Keratinocyte (primary cell): ENCODE results near the gene BAHD1. TPM values are rescaled to one million over a fixed set of nuclear protein-coding genes. Genes with fewer than 3 reads are reported as not detected.

ENCODE experiments used
- DNase-seq: peaks from one replicate; pipeline ENCODE4 v3.0.0-alpha.2; 2011; ENCODE audit warnings: low read depth, missing footprints, low spot score
- FAIRE-seq: peaks from 2 replicates; lab custom pipeline; 2011; peaks lifted over from hg19 to GRCh38; lab: Jason Lieb, UNC
- H2AFZ ChIP-seq: 2 replicates; pipeline ENCODE4 v1.6.0; 2012; ENCODE audit warnings: low read length, control low read depth, inconsistent platforms; ENCODE audit not compliant: control insufficient read depth
- H3K27ac ChIP-seq: 2 replicates; pipeline ENCODE4 v1.5.1; 2011; ENCODE audit warnings: low read length; ENCODE audit not compliant: control insufficient read depth, insufficient read depth
- H3K27me3 ChIP-seq: 3 replicates; pipeline ENCODE4 v1.6.0; 2011; ENCODE audit warnings: low read length; ENCODE audit not compliant: control insufficient read depth, insufficient read depth; ENCODE audit errors: extremely low read depth
- H3K36me3 ChIP-seq, 2 experiments: 2 replicates in 1 of 2; 3 replicates in 1 of 2; pipeline ENCODE4 v1.5.1; 2011; ENCODE audit warnings: low read length in 2 of 2, mild to moderate bottlenecking in 1 of 2; ENCODE audit not compliant: control insufficient read depth in 2 of 2, insufficient read depth in 2 of 2; ENCODE audit errors: extremely low read depth in 1 of 2
- H3K4me1 ChIP-seq: 3 replicates; pipeline ENCODE4 v1.5.1; 2011; ENCODE audit warnings: low read length; ENCODE audit not compliant: control insufficient read depth, insufficient read depth; ENCODE audit errors: extremely low read depth
- H3K4me2 ChIP-seq: 3 replicates; pipeline ENCODE4 v1.6.0; 2011; ENCODE audit warnings: low read depth, low read length; ENCODE audit not compliant: control insufficient read depth, insufficient read depth; ENCODE audit errors: extremely low read depth
- H3K4me3 ChIP-seq, 3 experiments: fragments of 200-600 bp in 1 of 3; sonication (generic) in 1 of 3; 2 replicates in 2 of 3; 3 replicates in 1 of 3; pipeline ENCODE4 v1.5.1; 2011 to 2016; ENCODE audit warnings: low read length in 3 of 3, mild to moderate bottlenecking in 3 of 3, control low read depth in 2 of 3, inconsistent platforms in 1 of 3, low read depth in 1 of 3, mixed read lengths in 1 of 3, mixed run types in 1 of 3, moderate library complexity in 1 of 3; ENCODE audit not compliant: control insufficient read depth in 2 of 3, insufficient read depth in 2 of 3; ENCODE audit errors: extremely low read depth in 1 of 3
- H3K79me2 ChIP-seq: 2 replicates; pipeline ENCODE4 v1.6.0; 2012; ENCODE audit warnings: low read length; ENCODE audit not compliant: control insufficient read depth, insufficient read depth
- H3K9ac ChIP-seq: 3 replicates; pipeline ENCODE4 v1.6.0; 2011; ENCODE audit warnings: low read length; ENCODE audit not compliant: control insufficient read depth, insufficient read depth; ENCODE audit errors: extremely low read depth
- H3K9me1 ChIP-seq: 3 replicates; pipeline ENCODE4 v1.6.0; 2011; ENCODE audit warnings: low read length; ENCODE audit not compliant: control insufficient read depth, insufficient read depth; ENCODE audit errors: extremely low read depth
- H3K9me3 ChIP-seq: 2 replicates; pipeline ENCODE4 v1.5.1; 2012; ENCODE audit warnings: low read depth, low read length; ENCODE audit not compliant: control insufficient read depth
- H4K20me1 ChIP-seq: 3 replicates; pipeline ENCODE4 v1.6.0; 2011; ENCODE audit warnings: low read length; ENCODE audit not compliant: control insufficient read depth, insufficient read depth; ENCODE audit errors: extremely low read depth
- EZH2 ChIP-seq: IDR thresholded peaks from one replicate; pipeline ENCODE4 v1.6.1; 2012; ENCODE audit warnings: inconsistent platforms, mild to moderate bottlenecking, low read length, moderate library complexity
- dilution Hi-C: fragments of 300-500 bp; cut with MboI; formaldehyde crosslinking; loops from one replicate; pipeline ENCODE4 v1.7.0; 2020; ENCODE audit warnings: low sequenced_read_pairs; ENCODE audit not compliant: extremely low pct_ligation_motif_present
- polyA plus RNA-seq, 5 experiments: library from polyadenylated mRNA; depleted of rRNA in 3 of 5; stranded (reverse) in 3 of 5; stranded (forward) in 1 of 5; unstranded in 1 of 5; fragments of >200 nt; gene quantifications; 1 replicate in 1 of 5; 2 replicates in 3 of 5; 3 replicates in 1 of 5; pipeline versions ENCODE4 v1.2.1 to v1.2.3, GENCODE V29; 2011 to 2012; ENCODE audit warnings: missing spikeins in 2 of 5, low read depth in 1 of 5, low replicate concordance in 1 of 5
- TF ChIP-seq, protein P1 (sequence below), 3 experiments: IDR thresholded peaks in 1 of 3; conservative IDR thresholded peaks in 1 of 3; optimal IDR thresholded peaks in 1 of 3; 2 replicates in 2 of 3; 3 replicates in 1 of 3; pipeline versions ENCODE3 to v1.5.1; 2011; ENCODE audit warnings: low read length in 3 of 3, mild to moderate bottlenecking in 3 of 3, moderate library complexity in 2 of 3, control low read depth in 1 of 3, inconsistent platforms in 1 of 3; ENCODE audit not compliant: insufficient read depth in 2 of 3; ENCODE audit errors: extremely low read depth in 1 of 3

The BAHD1 gene
- polyA plus RNA-seq, 1 donor (not counting 4 experiments of a cell fraction or from before 2014, with no cell fraction given) = 4.8 TPM

DNA sequence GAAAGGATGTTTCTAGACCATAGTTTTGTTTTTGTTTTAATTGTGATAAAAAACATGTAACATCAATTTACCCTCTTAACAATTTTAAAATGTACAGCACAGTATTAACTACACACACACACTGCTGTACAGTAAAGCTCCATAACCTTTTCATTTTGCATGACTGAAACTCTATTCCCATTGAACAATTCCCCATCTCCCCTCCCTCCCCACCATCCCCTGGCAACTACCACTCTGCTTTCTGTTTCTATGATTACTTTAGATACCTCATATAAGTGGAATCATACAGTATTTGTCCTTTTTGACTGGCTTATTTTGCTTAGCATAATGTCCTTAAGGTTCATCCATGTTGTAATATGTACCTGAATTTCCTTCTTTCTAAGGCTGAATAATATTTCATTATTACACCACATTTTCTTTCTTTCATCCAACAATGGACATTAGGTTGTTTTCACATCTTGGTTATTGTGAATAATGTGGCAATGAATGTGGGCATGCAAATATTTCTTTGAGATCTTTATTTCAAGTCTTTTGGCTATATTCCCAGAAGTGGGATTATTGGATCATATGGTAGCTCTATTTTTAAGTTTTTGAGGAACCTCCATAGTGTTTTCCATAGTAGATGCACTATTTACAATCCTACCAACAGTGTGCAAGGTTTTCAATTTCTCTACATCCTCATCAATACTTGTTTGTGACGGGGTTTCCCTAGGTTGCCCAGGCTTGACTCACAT lies 40.8 kb downstream of the BAHD1 start:
- no peak overlapping the region for H3K27ac ChIP-seq
- no peak overlapping the region for H2AFZ ChIP-seq
- no peaks in the 10 kb centered on the region for H4K20me1 ChIP-seq
- H3K79me2 ChIP-seq = no peaks in the 10 kb centered on the region
- no peak overlapping the region for H3K4me3 ChIP-seq
- H3K36me3 ChIP-seq = no peaks in the 10 kb centered on the region
- H3K27me3 ChIP-seq = no peaks in the 10 kb centered on the region
- no peaks in the 10 kb centered on the region for H3K9me1 ChIP-seq
- FAIRE-seq = no peak
- H3K9ac ChIP-seq = no peak overlapping the region
- no peak for TF ChIP-seq EZH2
- TF ChIP-seq, protein P1, sequence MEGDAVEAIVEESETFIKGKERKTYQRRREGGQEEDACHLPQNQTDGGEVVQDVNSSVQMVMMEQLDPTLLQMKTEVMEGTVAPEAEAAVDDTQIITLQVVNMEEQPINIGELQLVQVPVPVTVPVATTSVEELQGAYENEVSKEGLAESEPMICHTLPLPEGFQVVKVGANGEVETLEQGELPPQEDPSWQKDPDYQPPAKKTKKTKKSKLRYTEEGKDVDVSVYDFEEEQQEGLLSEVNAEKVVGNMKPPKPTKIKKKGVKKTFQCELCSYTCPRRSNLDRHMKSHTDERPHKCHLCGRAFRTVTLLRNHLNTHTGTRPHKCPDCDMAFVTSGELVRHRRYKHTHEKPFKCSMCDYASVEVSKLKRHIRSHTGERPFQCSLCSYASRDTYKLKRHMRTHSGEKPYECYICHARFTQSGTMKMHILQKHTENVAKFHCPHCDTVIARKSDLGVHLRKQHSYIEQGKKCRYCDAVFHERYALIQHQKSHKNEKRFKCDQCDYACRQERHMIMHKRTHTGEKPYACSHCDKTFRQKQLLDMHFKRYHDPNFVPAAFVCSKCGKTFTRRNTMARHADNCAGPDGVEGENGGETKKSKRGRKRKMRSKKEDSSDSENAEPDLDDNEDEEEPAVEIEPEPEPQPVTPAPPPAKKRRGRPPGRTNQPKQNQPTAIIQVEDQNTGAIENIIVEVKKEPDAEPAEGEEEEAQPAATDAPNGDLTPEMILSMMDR (optimal IDR thresholded peaks at IDR 0.05 in 1 of 3, IDR thresholded peaks at IDR 0.05 in 1 of 3, conservative IDR thresholded peaks at IDR 0.05 in 1 of 3; ENCODE audit: extremely low read depth in 1 of 3, insufficient read depth in 2 of 3, low read length in 3 of 3) = no peak
- no peaks in the 10 kb centered on the region for H3K9me3 ChIP-seq
- dilution Hi-C loops = no loop called here
- DNase-seq = no peak
- H3K4me1 ChIP-seq = peaks cover 5% of the 10 kb centered on the region
- no peak overlapping the region for H3K4me2 ChIP-seq

DNA sequence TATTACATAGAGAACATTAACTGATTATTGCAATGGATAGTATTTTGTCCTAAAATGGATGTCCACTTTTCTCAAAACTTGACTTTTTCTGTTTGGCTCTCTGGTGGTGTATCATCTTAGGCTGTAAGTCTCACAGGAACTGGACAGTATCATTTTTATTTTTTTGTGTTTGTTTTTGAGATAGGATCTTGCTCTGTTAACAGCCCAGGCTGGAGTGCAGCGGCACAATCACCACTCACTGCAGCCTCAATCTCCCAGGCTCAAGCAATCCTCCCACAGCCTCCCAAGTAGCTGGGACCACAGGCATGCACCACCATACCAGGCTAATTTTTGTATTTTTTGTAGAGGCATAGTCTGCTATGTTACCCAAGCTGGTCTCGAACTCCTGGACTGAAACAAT lies 43.2 kb downstream of the BAHD1 start:
- no peaks in the 10 kb centered on the region for H4K20me1 ChIP-seq
- DNase-seq (no peak), FAIRE-seq (no peak)
- no peak overlapping the region for H3K9ac ChIP-seq
- H2AFZ ChIP-seq = no peak overlapping the region
- no peak overlapping the region for H3K4me2 ChIP-seq
- no peaks in the 10 kb centered on the region for H3K9me3 ChIP-seq
- H3K36me3 ChIP-seq = no peaks in the 10 kb centered on the region
- H3K4me1 ChIP-seq = no peaks in the 10 kb centered on the region
- dilution Hi-C loops = no loop called here
- H3K27me3 ChIP-seq = no peaks in the 10 kb centered on the region
- H3K27ac ChIP-seq = no peak overlapping the region
- no peaks in the 10 kb centered on the region for H3K79me2 ChIP-seq
- TF ChIP-seq, protein P1 (optimal IDR thresholded peaks at IDR 0.05 in 1 of 3, IDR thresholded peaks at IDR 0.05 in 1 of 3, conservative IDR thresholded peaks at IDR 0.05 in 1 of 3; ENCODE audit: extremely low read depth in 1 of 3, insufficient read depth in 2 of 3, low read length in 3 of 3) = no peak
- no peak for TF ChIP-seq EZH2
- no peaks in the 10 kb centered on the region for H3K9me1 ChIP-seq
- H3K4me3 ChIP-seq = no peak overlapping the region
